ENCODE data around the gene PLXND1.

The PLXND1 gene

GRCh38 chr3:129602730-129603560 lies 3.5 kb downstream of the PLXND1 start:
- no peak for DNase-seq (ENCODE audit: low read depth in 2 of 2)

GRCh38 chr3:129602309-129602708 lies 4.2 kb downstream of the PLXND1 start:
- no peak for DNase-seq (ENCODE audit: low read depth in 2 of 2)

GRCh38 chr3:129601713-129602112 lies 4.8 kb downstream of the PLXND1 start:
- DNase-seq (ENCODE audit: low read depth in 2 of 2), result no peak

GRCh38 chr3:129600348-129600747 lies 6.1 kb downstream of the PLXND1 start:
- DNase-seq (ENCODE audit: low read depth in 2 of 2), result no peak

- no peak for DNase-seq (ENCODE audit: low read depth in 2 of 2)
Measured at GRCh38 chr3:129599607-129600006, 6.9 kb downstream of the PLXND1 start.

- no peak for DNase-seq (ENCODE audit: low read depth in 2 of 2)
Measured at GRCh38 chr3:129599073-129599472, 7.4 kb downstream of the PLXND1 start.

GRCh38 chr3:129598484-129598883 lies 8.0 kb downstream of the PLXND1 start:
- no peak for DNase-seq (ENCODE audit: low read depth in 2 of 2)

GRCh38 chr3:129598000-129598381 lies 8.5 kb downstream of the PLXND1 start:
- no peak for DNase-seq (ENCODE audit: low read depth in 2 of 2)

GRCh38 chr3:129597087-129597999 lies 9.1 kb downstream of the PLXND1 start:
- DNase-seq (ENCODE audit: low read depth in 2 of 2), result no peak

GRCh38 chr3:129596194-129597086 lies 10.0 kb downstream of the PLXND1 start:
- no peak for DNase-seq (ENCODE audit: low read depth in 2 of 2)

- no peak for DNase-seq (ENCODE audit: low read depth in 2 of 2)
Measured at GRCh38 chr3:129595544-129596193, 10.8 kb downstream of the PLXND1 start.

- no peak for DNase-seq (ENCODE audit: low read depth in 2 of 2)
Measured at GRCh38 chr3:129594907-129595390, 11.5 kb downstream of the PLXND1 start.

GRCh38 chr3:129594409-129594808 lies 12.1 kb downstream of the PLXND1 start:
- no peak for DNase-seq (ENCODE audit: low read depth in 2 of 2)

- DNase-seq (ENCODE audit: low read depth in 2 of 2), result no peak
Measured at GRCh38 chr3:129593595-129594339, 12.7 kb downstream of the PLXND1 start.

GRCh38 chr3:129593230-129593594 lies 13.3 kb downstream of the PLXND1 start:
- DNase-seq (ENCODE audit: low read depth in 2 of 2), result no peak

- DNase-seq (ENCODE audit: low read depth in 2 of 2), result no peak
Measured at GRCh38 chr3:129592381-129593131, 13.9 kb downstream of the PLXND1 start.

GRCh38 chr3:129591932-129592331 lies 14.5 kb downstream of the PLXND1 start:
- no peak for DNase-seq (ENCODE audit: low read depth in 2 of 2)

GRCh38 chr3:129590215-129590614 lies 16.3 kb downstream of the PLXND1 start:
- no peak for DNase-seq (ENCODE audit: low read depth in 2 of 2)

- no peak for DNase-seq (ENCODE audit: low read depth in 2 of 2)
Measured at GRCh38 chr3:129587566-129588210, 18.8 kb downstream of the PLXND1 start.

Measured in stimulated activated CD4-positive, alpha-beta T cell treated with anti-CD3 and anti-CD28 coated beads, Interleukin-1b, Interleukin-23, amount 100 ng/mL, for 1 hour (primary cell).